ENCODE measurements around the gene ZDHHC17.

Gene ZDHHC17

GRCh38 chr12:76820888-76821482, 57.1 kb downstream of the ZDHHC17 start:
- DNase-seq (ENCODE audit: low read depth), result no peak

DNA sequence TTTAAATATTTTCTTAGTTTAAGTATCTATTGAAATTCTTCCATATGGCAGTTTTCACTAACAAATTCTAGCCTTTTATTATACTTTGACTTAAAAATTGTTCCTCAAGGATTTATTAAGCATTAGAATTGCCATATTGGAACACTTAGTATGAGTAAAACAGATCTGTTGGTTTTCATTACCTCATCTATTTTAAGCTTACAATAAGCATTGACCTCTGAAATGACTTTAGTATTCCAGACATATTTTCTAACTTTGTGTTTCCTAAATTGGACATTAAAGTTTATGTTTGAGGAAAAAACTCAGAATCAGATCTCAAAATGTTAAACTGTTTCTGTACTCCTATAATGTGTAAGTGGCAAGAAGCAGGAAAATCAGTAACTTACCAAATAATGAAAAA, 66.5 kb downstream of the ZDHHC17 start:
- no peak for DNase-seq (ENCODE audit: low read depth)

DNA sequence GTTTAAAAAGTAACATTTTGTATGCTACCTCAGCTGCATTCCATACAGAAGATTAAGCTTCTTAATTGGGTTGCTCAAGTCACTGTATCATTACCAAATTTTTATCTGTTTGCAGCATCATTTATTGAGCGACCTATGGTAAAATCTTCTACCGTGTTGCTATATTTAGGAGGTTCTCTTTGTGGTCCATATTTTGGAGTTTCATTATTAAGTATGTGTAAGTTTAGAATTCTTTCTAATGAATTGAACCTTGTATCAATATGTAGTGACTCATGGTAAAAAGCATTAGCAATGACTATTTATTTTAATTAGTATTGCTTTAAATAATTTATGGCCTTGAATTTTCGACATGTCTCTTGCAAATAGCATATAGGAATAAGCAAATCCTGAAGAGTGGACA, 72.7 kb downstream of the ZDHHC17 start:
- DNase-seq (ENCODE audit: low read depth), result no peak

DNA sequence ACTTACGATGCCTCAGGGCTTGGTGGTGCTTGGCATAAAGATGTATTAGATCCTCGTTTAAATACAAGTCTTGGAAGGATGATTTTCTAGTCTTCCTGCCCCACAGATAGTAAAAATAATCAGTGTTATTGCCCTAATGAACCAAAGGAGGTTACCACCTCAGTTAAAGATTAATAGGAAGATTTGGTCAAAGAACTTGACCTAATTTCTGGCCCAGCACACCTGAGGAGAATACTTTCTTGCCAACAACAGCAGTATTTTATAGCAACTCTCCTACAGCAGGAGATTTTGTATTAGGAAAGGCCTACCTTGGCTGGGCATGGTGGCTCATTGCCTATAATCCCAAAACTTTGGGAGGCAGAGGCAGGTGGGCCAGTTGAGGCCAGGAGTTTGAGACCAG, 83.3 kb downstream of the ZDHHC17 start:
- DNase-seq (ENCODE audit: low read depth), result no peak

GRCh38 chr12:76848132-76848531, 84.2 kb downstream of the ZDHHC17 start:
- DNase-seq (ENCODE audit: low read depth), result no peak

GRCh38 chr12:76852106-76852505, 88.2 kb downstream of the ZDHHC17 start:
- no peak for DNase-seq (ENCODE audit: low read depth)

- DNase-seq (ENCODE audit: low read depth), result no peak
Observed at GRCh38 chr12:76855271-76855670, 91.4 kb downstream of the ZDHHC17 start.

- no peak for DNase-seq (ENCODE audit: low read depth)
Observed at GRCh38 chr12:76856018-76856644, 92.2 kb downstream of the ZDHHC17 start.

DNA sequence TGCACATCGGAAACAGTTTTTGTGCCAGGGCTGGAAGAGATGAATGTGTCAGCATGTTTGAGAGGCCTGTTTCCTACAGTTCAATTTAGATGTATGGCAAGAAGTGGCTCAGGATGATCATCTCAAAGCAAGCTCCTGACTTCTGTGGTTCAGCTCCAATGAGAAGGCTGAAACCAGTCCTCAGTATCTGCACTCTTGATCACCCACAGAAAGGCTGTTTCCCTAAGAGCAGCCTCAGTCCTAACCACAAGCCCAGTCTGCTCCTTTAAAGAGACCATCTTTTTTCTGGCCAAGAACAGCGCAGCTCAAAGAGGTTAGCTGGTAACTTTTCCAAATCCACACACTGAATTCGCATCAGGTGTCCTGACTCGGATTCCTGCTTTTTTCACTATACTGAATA, 95.7 kb downstream of the ZDHHC17 start:
- no peak for DNase-seq (ENCODE audit: low read depth)

DNA sequence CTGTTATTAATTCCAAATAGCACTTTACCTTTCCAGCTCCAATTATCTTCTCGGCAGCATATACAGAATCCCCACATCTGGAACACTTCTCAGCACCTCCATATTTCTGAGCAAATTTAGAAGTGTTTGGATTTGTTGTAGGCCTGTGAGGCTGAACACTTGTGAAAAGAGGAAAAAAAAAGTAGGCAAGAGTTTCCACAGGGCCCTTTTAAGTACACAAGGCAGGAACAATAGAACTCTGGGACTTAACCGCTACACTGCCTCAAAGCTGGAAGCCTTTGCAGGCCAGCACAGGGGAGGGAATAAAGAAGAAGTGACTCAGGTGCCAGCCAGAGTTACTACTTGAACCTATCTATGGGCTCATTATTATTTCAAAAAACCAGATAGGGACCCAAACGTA, 96.3 kb downstream of the ZDHHC17 start:
- DNase-seq (ENCODE audit: low read depth), result no peak

DNA sequence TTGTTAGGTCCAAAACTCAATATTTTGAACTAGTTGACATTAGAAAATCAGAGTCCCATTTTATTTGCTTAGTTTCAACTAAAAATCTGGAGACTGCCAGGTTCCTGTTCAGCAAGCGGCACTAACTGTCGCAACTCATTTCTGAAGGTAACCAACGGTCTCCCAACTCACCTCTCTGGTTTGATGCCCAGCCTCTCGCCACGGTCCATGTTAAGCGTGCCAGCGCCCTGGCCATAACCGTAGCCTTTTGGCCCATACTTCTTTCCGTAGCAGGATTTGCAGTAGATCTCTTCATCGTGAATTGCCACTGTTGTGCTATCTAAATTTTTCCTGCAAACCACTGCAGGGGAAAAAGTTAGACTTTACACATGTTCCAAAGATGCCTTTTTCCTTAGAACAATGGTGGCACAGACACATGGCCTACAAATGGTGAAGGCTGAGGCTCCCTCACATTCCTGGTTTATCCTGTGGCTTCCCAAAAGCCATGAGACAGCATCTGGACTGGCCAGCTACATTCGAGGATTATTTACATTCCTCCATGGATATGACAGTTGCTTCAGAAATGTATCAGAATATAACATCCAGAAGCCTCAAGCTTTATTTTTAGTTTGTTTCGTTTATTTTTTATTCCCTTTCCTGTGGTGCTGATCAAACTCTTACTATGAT, 99.2 kb downstream of the ZDHHC17 start:
- DNase-seq (ENCODE audit: low read depth), result no peak

GRCh38 chr12:76863837-76864236, 99.9 kb downstream of the ZDHHC17 start:
- no peak for DNase-seq (ENCODE audit: low read depth)

- no peak for DNase-seq (ENCODE audit: low read depth)
Observed at GRCh38 chr12:76864791-76865400, 101.0 kb downstream of the ZDHHC17 start.

DNA sequence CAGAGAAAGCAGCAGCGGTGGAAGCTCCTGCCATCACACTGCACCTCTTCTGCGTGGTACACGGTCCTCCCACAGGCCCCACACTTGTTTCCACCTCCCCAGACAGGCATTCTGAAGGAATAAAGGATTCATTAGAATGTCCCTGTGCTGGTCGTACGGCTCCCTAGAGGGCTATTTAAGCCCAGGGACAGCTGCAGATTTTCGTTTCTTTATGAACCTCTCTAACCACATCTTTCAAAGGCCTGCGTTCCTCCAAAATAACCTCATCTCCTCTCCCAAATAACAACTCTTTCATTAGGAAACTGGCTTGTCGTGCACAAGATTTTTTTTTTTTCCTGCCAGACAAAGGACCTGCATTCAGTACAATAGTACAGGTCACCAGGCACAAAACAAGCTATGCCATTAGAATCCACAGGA, 102.2 kb downstream of the ZDHHC17 start:
- DNase-seq (ENCODE audit: low read depth), result no peak

DNA sequence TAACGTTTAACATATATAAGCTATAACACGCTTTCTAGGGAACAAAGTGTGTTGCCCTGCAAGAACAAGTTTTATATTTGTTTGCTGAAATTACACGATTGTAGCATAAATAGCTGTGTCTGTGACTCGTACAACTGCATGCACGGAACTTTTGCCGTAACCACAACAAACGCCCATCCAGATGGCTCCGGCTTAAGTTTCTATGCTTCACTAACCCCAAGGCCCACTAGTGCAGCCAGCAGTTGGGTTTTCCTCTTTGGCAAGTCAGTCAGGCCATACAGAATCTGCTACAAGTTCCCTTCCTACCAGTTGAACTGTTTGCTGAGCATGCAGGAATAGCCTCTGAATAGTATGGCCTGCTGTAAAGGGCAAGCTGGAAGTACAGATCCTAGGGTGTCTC, 102.8 kb downstream of the ZDHHC17 start:
- no peak for DNase-seq (ENCODE audit: low read depth)

GRCh38 chr12:76871082-76871481, 107.2 kb downstream of the ZDHHC17 start:
- no peak for DNase-seq (ENCODE audit: low read depth)

- no peak for DNase-seq (ENCODE audit: low read depth)
Observed at GRCh38 chr12:76871742-76872141, 107.8 kb downstream of the ZDHHC17 start.

DNA sequence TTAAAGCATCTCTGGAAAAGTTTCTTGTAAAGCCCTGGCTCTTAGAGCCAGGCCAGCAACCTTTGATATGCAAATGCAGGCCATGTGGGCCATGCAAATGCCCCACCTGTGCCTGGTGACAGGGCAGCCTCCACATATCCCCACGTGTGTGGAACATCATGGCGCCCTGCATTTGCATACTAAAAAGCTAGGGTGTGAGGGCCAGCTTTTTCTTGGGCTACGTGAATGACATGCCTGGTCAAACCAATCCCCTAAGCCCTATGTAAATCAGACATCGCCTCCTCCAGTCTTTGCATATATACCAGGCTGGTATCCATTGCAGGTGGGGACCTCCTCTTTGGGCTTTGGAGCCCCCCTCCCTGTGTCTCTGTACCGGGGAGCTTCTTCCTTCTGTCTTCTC, 108.5 kb downstream of the ZDHHC17 start:
- no peak for DNase-seq (ENCODE audit: low read depth)

- DNase-seq (ENCODE audit: low read depth), result no peak
Observed at GRCh38 chr12:76874027-76874426, 110.1 kb downstream of the ZDHHC17 start.

- no peak for DNase-seq (ENCODE audit: low read depth)
Observed at GRCh38 chr12:76874491-76875190, 110.7 kb downstream of the ZDHHC17 start.

GRCh38 chr12:76876696-76877229, 112.8 kb downstream of the ZDHHC17 start:
- DNase-seq (ENCODE audit: low read depth), result no peak

Data from stimulated activated CD8-positive, alpha-beta memory T cell treated with anti-CD3 and anti-CD28 coated beads, Interleukin-12 subunit alpha, Interleukin-12 subunit beta, amount 100 ng/mL, for 1 hour (primary cell).